ENCODE data around the gene TSHZ1.

Gene TSHZ1

DNA sequence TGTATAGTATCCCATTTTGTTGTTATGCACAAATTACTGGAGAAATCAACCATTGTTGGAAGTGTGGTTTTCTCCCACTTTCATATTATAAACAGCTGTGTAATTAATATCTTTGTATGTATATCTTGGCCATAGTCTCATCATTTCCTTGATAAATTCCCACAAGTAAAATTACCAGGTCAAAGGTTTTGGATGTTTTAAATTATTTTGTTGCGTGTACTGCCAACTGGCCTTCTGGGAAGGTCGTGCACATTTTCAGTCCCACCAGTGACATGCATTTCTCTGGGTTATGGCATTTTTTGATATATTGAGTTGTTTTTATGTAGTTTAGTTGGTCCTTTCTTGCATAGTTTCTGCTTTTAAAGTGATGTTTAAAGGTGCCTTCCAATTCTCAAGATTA, 41.5 kb downstream of the TSHZ1 start:
- H3K4me3 ChIP-seq (ENCODE audit: low read depth, low read length) = no peak overlapping the region

DNA sequence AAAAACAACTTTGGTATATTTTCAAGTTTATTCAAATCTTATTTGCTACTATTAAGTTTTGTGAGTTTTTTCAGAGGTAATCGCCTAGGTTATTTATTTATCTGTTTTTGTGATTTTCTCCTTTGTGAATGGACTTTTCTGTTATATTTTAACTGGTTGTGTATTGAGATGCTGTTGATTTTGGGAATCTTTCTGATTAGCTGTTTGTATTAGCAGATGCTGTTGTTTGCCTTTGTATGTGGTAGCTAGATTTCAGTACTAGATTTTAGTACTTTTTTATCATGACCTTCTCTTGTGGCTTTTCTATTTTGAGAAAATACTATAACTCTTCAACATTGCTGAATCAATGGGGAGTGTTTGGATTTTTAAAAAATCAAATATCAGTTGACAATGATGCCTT, 42.4 kb downstream of the TSHZ1 start:
- H3K36me3 ChIP-seq (ENCODE audit: control insufficient read depth, insufficient read depth, low read length) = no peaks in the 10 kb centered on the region
- no peak overlapping the region for H3K4me3 ChIP-seq (ENCODE audit: low read depth, low read length)
- no peaks in the 10 kb centered on the region for H3K4me1 ChIP-seq (ENCODE audit: control insufficient read depth, insufficient read depth, low read length)
- H3K27me3 ChIP-seq (ENCODE audit: control insufficient read depth, insufficient read depth, low read length) = no peaks in the 10 kb centered on the region
- no peaks in the 10 kb centered on the region for H3K9me3 ChIP-seq (ENCODE audit: control insufficient read depth, insufficient read depth, low read depth, low read length)
- H3K9ac ChIP-seq (ENCODE audit: low read length) = no peak overlapping the region
- H3K27ac ChIP-seq (ENCODE audit: low read depth, low read length) = no peak overlapping the region

More for the DNA sequence above, 41.5 kb downstream of the TSHZ1 start:
- Histone ChIP-seq H3K9me3 (ENCODE audit: control insufficient read depth, insufficient read depth, low read depth, low read length) (no peaks in the 10 kb centered on the region), H3K36me3 (ENCODE audit: control insufficient read depth, insufficient read depth, low read length) (no peaks in the 10 kb centered on the region), H3K9ac (ENCODE audit: low read length) (no peak overlapping the region), H3K4me1 (ENCODE audit: control insufficient read depth, insufficient read depth, low read length) (no peaks in the 10 kb centered on the region), H3K27me3 (ENCODE audit: control insufficient read depth, insufficient read depth, low read length) (no peaks in the 10 kb centered on the region), H3K27ac (ENCODE audit: low read depth, low read length) (no peak overlapping the region)

DNA sequence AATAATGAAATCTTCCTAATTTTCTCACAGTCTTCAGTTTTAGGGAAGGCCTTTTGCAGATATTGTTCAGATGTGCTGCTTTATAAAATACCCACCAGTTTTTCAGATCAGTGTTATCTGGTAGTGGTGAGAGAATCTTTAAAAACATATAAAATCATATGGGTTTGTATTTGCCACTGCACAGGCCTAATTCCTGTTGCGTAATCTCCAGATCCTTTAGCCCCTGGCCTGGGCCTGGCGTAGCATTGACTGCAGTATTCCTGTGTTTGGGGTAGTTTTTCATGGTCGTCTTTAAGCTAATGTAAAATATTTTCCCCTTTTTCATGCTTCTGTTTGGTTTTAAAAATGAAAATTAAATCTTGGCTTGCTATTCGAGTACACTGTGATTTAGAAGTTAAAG, 43.2 kb downstream of the TSHZ1 start:
- Histone ChIP-seq H3K36me3 (ENCODE audit: control insufficient read depth, insufficient read depth, low read length) (no peaks in the 10 kb centered on the region), H3K4me1 (ENCODE audit: control insufficient read depth, insufficient read depth, low read length) (no peaks in the 10 kb centered on the region), H3K4me3 (ENCODE audit: low read depth, low read length) (no peak overlapping the region), H3K9me3 (ENCODE audit: control insufficient read depth, insufficient read depth, low read depth, low read length) (no peaks in the 10 kb centered on the region), H3K27ac (ENCODE audit: low read depth, low read length) (no peak overlapping the region), H3K27me3 (ENCODE audit: control insufficient read depth, insufficient read depth, low read length) (no peaks in the 10 kb centered on the region), H3K9ac (ENCODE audit: low read length) (no peak overlapping the region)

DNA sequence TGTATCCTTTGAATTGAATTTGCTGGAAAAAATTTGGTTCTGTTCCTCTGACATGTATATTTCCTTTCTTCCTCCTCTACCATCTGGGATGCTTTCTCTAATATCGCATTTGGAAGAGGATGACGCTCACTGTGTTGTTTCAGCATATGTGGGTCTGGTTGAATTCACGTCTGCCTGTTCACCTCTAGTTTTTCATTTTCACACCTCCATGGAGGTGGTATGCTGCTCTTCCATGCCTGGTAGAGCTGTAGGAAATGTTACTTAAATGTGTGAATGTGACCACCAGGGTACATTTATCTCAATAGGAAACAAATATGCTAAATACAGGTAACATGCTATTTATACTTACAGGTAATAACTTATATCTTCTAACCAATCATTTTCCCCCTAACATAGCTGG, 44.5 kb downstream of the TSHZ1 start:
- no peaks in the 10 kb centered on the region for H3K36me3 ChIP-seq (ENCODE audit: control insufficient read depth, insufficient read depth, low read length)
- no peaks in the 10 kb centered on the region for H3K4me1 ChIP-seq (ENCODE audit: control insufficient read depth, insufficient read depth, low read length)
- no peak overlapping the region for H3K4me3 ChIP-seq (ENCODE audit: low read depth, low read length)
- H3K27ac ChIP-seq (ENCODE audit: low read depth, low read length) = no peak overlapping the region
- H3K27me3 ChIP-seq (ENCODE audit: control insufficient read depth, insufficient read depth, low read length) = no peaks in the 10 kb centered on the region
- H3K9ac ChIP-seq (ENCODE audit: low read length) = no peak overlapping the region
- H3K9me3 ChIP-seq (ENCODE audit: control insufficient read depth, insufficient read depth, low read depth, low read length) = no peaks in the 10 kb centered on the region

DNA sequence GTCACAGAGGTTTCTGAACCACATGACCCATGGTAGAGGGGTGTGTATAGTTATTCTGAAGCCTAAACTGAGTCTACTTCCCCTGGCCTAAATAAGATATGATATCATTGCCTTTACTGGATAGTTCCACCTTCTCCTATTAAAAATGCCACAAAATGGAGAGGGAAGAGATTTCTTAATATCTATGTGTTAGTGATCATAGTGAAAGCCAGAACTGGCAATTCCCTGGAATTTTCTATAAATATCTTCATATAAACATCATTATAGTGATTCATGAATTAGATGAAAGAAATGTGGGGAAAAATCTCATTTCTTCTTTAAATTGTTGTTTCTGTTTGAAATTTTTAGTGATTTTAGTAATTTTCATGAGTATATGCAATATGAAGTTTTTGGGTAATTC, 45.8 kb downstream of the TSHZ1 start:
- H3K36me3 ChIP-seq (ENCODE audit: control insufficient read depth, insufficient read depth, low read length) = no peaks in the 10 kb centered on the region
- no peak overlapping the region for H3K4me3 ChIP-seq (ENCODE audit: low read depth, low read length)
- H3K9ac ChIP-seq (ENCODE audit: low read length) = no peak overlapping the region
- H3K27me3 ChIP-seq (ENCODE audit: control insufficient read depth, insufficient read depth, low read length) = no peaks in the 10 kb centered on the region
- H3K4me1 ChIP-seq (ENCODE audit: control insufficient read depth, insufficient read depth, low read length) = no peaks in the 10 kb centered on the region
- H3K27ac ChIP-seq (ENCODE audit: low read depth, low read length) = no peak overlapping the region
- no peaks in the 10 kb centered on the region for H3K9me3 ChIP-seq (ENCODE audit: control insufficient read depth, insufficient read depth, low read depth, low read length)

DNA sequence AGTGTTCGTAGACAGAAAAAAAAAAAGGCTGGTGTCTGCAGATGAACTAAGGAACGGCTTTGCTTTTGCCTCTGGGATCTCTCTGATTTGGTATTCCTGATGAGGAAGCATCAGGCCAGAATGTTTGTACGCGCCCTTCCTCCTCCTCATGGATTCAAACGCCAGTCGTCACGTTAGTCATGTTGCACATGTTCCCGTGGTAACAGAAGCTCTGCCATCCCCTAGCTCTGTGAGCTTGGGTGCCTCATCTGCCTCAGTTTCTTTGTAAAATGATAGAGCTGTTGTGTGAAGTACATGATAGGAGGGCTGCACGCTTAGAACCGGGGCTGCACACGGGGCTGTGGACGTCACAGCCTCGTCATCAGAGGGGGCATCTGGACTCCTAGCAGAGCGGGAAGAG, 47.0 kb downstream of the TSHZ1 start:
- H3K4me1 ChIP-seq (ENCODE audit: control insufficient read depth, insufficient read depth, low read length) = no peaks in the 10 kb centered on the region
- no peak overlapping the region for H3K27ac ChIP-seq (ENCODE audit: low read depth, low read length)
- H3K9ac ChIP-seq (ENCODE audit: low read length) = no peak overlapping the region
- no peaks in the 10 kb centered on the region for H3K9me3 ChIP-seq (ENCODE audit: control insufficient read depth, insufficient read depth, low read depth, low read length)
- H3K27me3 ChIP-seq (ENCODE audit: control insufficient read depth, insufficient read depth, low read length) = no peaks in the 10 kb centered on the region
- no peaks in the 10 kb centered on the region for H3K36me3 ChIP-seq (ENCODE audit: control insufficient read depth, insufficient read depth, low read length)
- no peak overlapping the region for H3K4me3 ChIP-seq (ENCODE audit: low read depth, low read length)

DNA sequence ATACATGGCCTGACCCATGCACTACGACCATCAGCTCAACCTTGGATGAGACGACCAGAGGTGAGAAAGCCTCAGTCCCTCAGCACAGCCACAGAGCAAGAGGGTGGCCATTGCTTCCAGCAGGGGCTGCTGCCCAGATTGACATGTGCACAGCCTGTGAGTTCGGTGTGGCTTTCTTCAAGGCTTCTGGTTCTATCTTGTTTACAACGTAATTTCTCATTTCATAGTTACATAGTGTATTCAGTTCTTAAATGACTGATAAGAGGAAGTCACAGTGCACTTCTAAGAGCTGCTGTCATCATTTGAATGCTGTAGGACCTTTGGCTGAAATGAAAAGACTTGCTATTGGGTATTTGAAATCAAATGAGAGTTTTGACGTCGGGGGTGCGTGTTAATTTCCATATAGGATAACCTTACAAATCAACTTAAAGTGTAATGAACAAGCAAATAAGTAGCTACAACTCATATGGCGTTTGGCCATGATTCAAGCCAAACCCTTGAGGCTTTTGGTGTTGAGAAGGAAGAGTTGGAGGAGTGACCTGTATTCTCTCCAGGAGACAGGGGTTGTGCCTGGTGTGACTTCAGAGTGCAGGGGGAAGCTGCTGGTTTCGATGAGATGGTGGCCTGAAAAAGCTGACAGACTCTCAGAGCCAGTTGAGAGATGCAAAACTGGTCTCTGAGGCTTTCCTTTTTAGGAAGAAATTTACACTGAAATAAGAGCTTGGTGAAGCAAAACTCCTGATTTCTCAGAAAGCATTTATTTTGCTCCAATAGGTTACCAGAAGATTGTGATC, 51.0 kb downstream of the TSHZ1 start:
- no peak overlapping the region for H3K9ac ChIP-seq (ENCODE audit: low read length)
- H3K4me3 ChIP-seq (ENCODE audit: low read depth, low read length) = no peak overlapping the region
- H3K9me3 ChIP-seq (ENCODE audit: control insufficient read depth, insufficient read depth, low read depth, low read length) = no peaks in the 10 kb centered on the region
- no peak overlapping the region for H3K27ac ChIP-seq (ENCODE audit: low read depth, low read length)
- no peaks in the 10 kb centered on the region for H3K27me3 ChIP-seq (ENCODE audit: control insufficient read depth, insufficient read depth, low read length)
- no peaks in the 10 kb centered on the region for H3K4me1 ChIP-seq (ENCODE audit: control insufficient read depth, insufficient read depth, low read length)
- no peaks in the 10 kb centered on the region for H3K36me3 ChIP-seq (ENCODE audit: control insufficient read depth, insufficient read depth, low read length)

DNA sequence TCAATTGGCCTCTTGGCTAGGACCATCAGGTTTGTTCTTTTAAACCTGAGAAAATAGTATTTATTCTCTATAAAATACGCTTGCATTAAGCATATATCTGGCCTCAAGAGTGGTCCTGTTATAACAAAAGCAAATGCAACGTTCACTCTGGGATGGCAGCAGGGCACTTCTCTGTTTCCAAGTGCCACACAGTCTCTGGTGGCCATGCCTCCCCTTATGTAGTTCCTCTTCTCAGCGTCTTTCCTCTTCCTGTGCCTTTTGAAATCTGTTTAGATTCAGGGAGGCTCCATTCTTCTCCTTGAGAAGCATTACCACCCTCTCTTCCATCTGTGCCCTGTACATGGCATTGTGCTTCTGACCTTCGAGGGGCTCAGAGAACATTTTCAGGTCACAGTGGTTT, 51.9 kb downstream of the TSHZ1 start:
- no peak overlapping the region for H3K9ac ChIP-seq (ENCODE audit: low read length)
- no peaks in the 10 kb centered on the region for H3K4me1 ChIP-seq (ENCODE audit: control insufficient read depth, insufficient read depth, low read length)
- H3K27ac ChIP-seq (ENCODE audit: low read depth, low read length) = no peak overlapping the region
- H3K9me3 ChIP-seq (ENCODE audit: control insufficient read depth, insufficient read depth, low read depth, low read length) = no peaks in the 10 kb centered on the region
- H3K4me3 ChIP-seq (ENCODE audit: low read depth, low read length) = no peak overlapping the region
- H3K27me3 ChIP-seq (ENCODE audit: control insufficient read depth, insufficient read depth, low read length) = no peaks in the 10 kb centered on the region
- H3K36me3 ChIP-seq (ENCODE audit: control insufficient read depth, insufficient read depth, low read length) = no peaks in the 10 kb centered on the region

DNA sequence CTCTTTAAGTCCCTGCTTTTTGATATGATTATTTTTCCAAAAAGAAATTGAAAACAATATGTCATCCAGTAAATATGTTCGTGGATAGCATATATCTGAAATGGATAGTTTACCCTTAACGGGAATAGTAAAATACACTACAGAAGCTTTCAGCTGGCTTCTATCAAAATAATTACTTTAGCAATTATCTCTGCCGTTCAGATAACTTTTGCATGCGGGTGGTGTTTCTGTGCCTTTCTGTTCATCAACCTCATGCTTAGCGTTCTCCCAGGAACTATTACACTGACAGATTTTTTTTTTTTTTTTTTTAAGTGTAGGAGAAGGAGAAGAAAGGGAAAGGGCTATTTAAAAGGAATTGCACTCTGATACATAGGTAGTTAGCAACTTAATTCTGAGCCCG, 53.6 kb downstream of the TSHZ1 start:
- H3K4me1 ChIP-seq (ENCODE audit: control insufficient read depth, insufficient read depth, low read length) = 0 out of 2 replicates have a peak, but pooled peaks cover 3% of the 10 kb centered on the region

DNA sequence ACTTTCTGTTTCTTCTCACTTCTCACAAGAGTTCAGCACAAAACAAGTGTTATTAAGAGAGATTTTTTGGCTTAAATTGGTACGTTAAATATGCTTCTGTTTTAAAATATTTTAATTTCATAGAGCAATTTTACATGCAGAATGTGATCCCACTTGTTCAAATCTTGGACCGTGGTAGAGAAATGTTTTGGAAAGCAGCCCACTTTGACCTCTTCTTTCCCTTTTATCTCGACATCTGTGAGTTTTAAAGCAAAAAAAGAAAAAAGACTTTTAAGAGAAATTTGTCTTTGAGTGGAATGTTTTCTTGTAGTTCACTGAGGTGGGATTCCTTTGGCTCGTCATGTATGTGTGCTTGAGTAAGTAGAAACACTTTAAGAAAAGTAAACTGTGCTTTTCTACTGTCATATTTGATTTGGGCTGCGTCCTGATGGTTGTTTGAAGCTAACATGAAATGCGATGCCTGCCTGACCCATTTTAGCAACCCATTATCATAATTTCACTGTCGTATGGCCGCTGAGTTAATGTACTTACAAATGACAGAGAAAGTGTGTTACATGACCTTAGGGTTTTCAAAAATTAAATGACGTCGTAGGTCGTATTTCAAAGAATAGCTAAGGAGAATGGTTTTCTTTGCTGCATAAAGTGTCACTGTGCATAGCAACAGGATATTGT, 54.5 kb downstream of the TSHZ1 start:
- no peak overlapping the region for H3K9ac ChIP-seq (ENCODE audit: low read length)
- no peak overlapping the region for H3K27ac ChIP-seq (ENCODE audit: low read depth, low read length)
- no peaks in the 10 kb centered on the region for H3K27me3 ChIP-seq (ENCODE audit: control insufficient read depth, insufficient read depth, low read length)
- H3K4me1 ChIP-seq (ENCODE audit: control insufficient read depth, insufficient read depth, low read length) = 0 out of 2 replicates have a peak, but pooled peaks cover 3% of the 10 kb centered on the region
- no peak overlapping the region for H3K4me3 ChIP-seq (ENCODE audit: low read depth, low read length)
- H3K36me3 ChIP-seq (ENCODE audit: control insufficient read depth, insufficient read depth, low read length) = no peaks in the 10 kb centered on the region
- no peaks in the 10 kb centered on the region for H3K9me3 ChIP-seq (ENCODE audit: control insufficient read depth, insufficient read depth, low read depth, low read length)

More for the DNA sequence above, 53.6 kb downstream of the TSHZ1 start:
- Histone ChIP-seq H3K9me3 (ENCODE audit: control insufficient read depth, insufficient read depth, low read depth, low read length) (no peaks in the 10 kb centered on the region), H3K4me3 (ENCODE audit: low read depth, low read length) (no peak overlapping the region), H3K9ac (ENCODE audit: low read length) (no peak overlapping the region), H3K36me3 (ENCODE audit: control insufficient read depth, insufficient read depth, low read length) (no peaks in the 10 kb centered on the region), H3K27ac (ENCODE audit: low read depth, low read length) (no peak overlapping the region), H3K27me3 (ENCODE audit: control insufficient read depth, insufficient read depth, low read length) (no peaks in the 10 kb centered on the region)

DNA sequence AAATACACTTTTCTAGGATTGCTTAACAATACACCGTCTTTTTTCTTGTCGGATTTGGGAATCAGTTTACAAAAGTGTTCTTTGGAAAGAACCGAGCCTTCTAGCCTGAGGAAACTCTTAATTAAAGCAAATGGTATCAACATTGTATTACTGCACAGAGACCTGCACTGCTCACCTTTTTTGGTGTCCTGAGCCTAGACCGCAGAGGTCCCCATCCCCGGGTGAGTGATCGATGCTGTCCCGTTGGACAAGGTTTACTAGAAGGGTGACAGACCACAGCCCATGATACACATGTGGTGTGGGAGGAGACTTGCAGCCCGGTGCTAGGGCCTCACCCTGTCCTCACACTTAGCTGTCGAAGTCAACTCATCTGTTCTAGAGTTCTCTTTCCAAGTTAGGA, 55.3 kb downstream of the TSHZ1 start:
- no peaks in the 10 kb centered on the region for H3K27me3 ChIP-seq (ENCODE audit: control insufficient read depth, insufficient read depth, low read length)
- H3K27ac ChIP-seq (ENCODE audit: low read depth, low read length) = no peak overlapping the region
- H3K4me1 ChIP-seq (ENCODE audit: control insufficient read depth, insufficient read depth, low read length) = 0 out of 2 replicates have a peak, but pooled peaks cover 3% of the 10 kb centered on the region
- H3K36me3 ChIP-seq (ENCODE audit: control insufficient read depth, insufficient read depth, low read length) = no peaks in the 10 kb centered on the region
- no peaks in the 10 kb centered on the region for H3K9me3 ChIP-seq (ENCODE audit: control insufficient read depth, insufficient read depth, low read depth, low read length)
- H3K4me3 ChIP-seq (ENCODE audit: low read depth, low read length) = no peak overlapping the region
- H3K9ac ChIP-seq (ENCODE audit: low read length) = no peak overlapping the region

Measured in HUES6 (cell line).